ENCODE results near the gene ZBTB20.

Gene ZBTB20

DNA sequence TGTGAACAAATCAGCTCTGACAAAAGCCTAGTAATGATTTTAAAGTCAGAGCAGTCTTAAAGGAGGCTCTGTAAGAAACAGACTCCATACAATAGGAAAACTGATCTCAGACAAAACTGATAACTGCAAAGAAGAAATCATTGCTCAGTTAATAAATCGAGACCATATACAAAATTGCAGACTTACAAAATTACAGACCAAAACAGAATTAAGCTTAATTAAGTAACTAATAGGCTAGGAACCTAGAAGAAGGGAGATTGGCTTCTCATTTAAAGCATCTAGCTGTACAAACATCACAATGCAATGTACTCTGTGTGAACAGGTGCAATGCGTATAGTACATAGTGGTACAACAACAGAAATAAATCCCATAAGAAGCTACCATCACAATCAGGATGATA lies 46.3 kb downstream of the ZBTB20 start:
- H3K4ac ChIP-seq (ENCODE audit: low read depth, low read length) = no peak overlapping the region
- no peak overlapping the region for H3K56ac ChIP-seq (ENCODE audit: low read length)
- no CpG with 5 or more reads among the region's 2 CpGs for WGBS (ENCODE audit: extremely low coverage, insufficient coverage, low lambda C conversion rate)
- no peak overlapping the region for H4K8ac ChIP-seq (ENCODE audit: low read depth, low read length)
- no peak overlapping the region for H3K18ac ChIP-seq (ENCODE audit: low read length)
- no peak overlapping the region for H3K4me3 ChIP-seq (ENCODE audit: low read length)
- no peak overlapping the region for H2BK15ac ChIP-seq (replicated peaks; ENCODE audit: low read depth)
- H3K27ac ChIP-seq (ENCODE audit: low read depth, low read length) = no peak overlapping the region
- H4K5ac ChIP-seq (ENCODE audit: low read length) = no peak overlapping the region
- no peak overlapping the region for H2BK5ac ChIP-seq (ENCODE audit: low read length)
- DNase-seq = no peak
- no peaks in the 10 kb centered on the region for H3K27me3 ChIP-seq (ENCODE audit: insufficient read depth, low read length, poor library complexity)
- H3K9ac ChIP-seq (ENCODE audit: low read length) = no peak overlapping the region
- H3K79me1 ChIP-seq (ENCODE audit: low read length) = no peaks in the 10 kb centered on the region
- H3K4me1 ChIP-seq (ENCODE audit: control insufficient read depth, low read depth, low read length) = no peaks in the 10 kb centered on the region
- H2AK5ac ChIP-seq (ENCODE audit: low read length) = no peak overlapping the region
- H3K23ac ChIP-seq (ENCODE audit: low read length) = no peak overlapping the region
- H3K79me2 ChIP-seq (ENCODE audit: control insufficient read depth, insufficient read depth, low read length) = no peaks in the 10 kb centered on the region
- no peak overlapping the region for H3K4me2 ChIP-seq (ENCODE audit: low read length)
- H3K36me3 ChIP-seq (ENCODE audit: control insufficient read depth, insufficient read depth, low read length) = no peaks in the 10 kb centered on the region
- no peak overlapping the region for H2BK120ac ChIP-seq (ENCODE audit: low read depth, low read length)

DNA sequence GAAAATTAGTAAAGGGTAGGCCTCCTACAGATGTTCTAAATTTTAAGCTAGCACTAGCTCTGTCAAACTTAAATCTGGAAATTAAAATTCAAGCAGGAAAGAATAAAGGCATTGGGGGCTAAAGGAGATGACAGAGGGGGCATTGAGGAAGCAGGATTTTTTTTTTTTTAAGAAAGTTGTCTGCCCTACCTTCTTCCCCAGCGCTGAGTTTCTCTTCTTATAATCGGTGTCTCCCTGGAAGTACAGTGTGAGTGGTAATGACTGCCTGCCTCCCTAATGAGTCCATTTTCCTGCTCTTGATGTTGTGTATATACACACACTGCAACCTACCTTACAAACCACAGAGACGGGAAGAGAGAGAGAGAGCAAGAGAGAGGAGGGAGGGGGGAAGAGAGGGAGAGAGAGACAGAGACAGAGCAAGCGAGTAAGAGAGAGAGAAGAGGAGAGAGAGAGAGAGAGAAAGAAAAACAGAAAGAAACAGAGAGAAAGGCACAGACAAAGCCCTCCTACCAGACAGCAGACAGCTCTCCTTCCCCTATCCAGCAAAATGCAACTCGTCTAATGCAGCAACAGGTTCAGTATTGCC lies 47.0 kb downstream of the ZBTB20 start:
- H3K36me3 ChIP-seq (ENCODE audit: control insufficient read depth, insufficient read depth, low read length) = no peaks in the 10 kb centered on the region
- no peaks in the 10 kb centered on the region for H3K4me1 ChIP-seq (ENCODE audit: control insufficient read depth, low read depth, low read length)
- H3K79me1 ChIP-seq (ENCODE audit: low read length) = no peaks in the 10 kb centered on the region
- no peak overlapping the region for H2AK5ac ChIP-seq (ENCODE audit: low read length)
- H3K79me2 ChIP-seq (ENCODE audit: control insufficient read depth, insufficient read depth, low read length) = no peaks in the 10 kb centered on the region
- H3K4ac ChIP-seq (ENCODE audit: low read depth, low read length) = no peak overlapping the region
- H3K9ac ChIP-seq (ENCODE audit: low read length) = no peak overlapping the region
- H4K8ac ChIP-seq (ENCODE audit: low read depth, low read length) = no peak overlapping the region
- no peaks in the 10 kb centered on the region for H3K27me3 ChIP-seq (ENCODE audit: insufficient read depth, low read length, poor library complexity)
- H3K56ac ChIP-seq (ENCODE audit: low read length) = no peak overlapping the region
- DNase-seq = peak; percentile 7
- no peak overlapping the region for H4K5ac ChIP-seq (ENCODE audit: low read length)
- no CpG with 5 or more reads among the region's 5 CpGs for WGBS (ENCODE audit: extremely low coverage, insufficient coverage, low lambda C conversion rate)
- no peak overlapping the region for H2BK5ac ChIP-seq (ENCODE audit: low read length)
- no peak overlapping the region for H2BK15ac ChIP-seq (replicated peaks; ENCODE audit: low read depth)
- no peak overlapping the region for H3K23ac ChIP-seq (ENCODE audit: low read length)
- no peak overlapping the region for H3K4me3 ChIP-seq (ENCODE audit: low read length)
- H3K27ac ChIP-seq (ENCODE audit: low read depth, low read length) = no peak overlapping the region
- no peak overlapping the region for H3K4me2 ChIP-seq (ENCODE audit: low read length)
- H3K18ac ChIP-seq (ENCODE audit: low read length) = no peak overlapping the region
- H2BK120ac ChIP-seq (ENCODE audit: low read depth, low read length) = no peak overlapping the region

DNA sequence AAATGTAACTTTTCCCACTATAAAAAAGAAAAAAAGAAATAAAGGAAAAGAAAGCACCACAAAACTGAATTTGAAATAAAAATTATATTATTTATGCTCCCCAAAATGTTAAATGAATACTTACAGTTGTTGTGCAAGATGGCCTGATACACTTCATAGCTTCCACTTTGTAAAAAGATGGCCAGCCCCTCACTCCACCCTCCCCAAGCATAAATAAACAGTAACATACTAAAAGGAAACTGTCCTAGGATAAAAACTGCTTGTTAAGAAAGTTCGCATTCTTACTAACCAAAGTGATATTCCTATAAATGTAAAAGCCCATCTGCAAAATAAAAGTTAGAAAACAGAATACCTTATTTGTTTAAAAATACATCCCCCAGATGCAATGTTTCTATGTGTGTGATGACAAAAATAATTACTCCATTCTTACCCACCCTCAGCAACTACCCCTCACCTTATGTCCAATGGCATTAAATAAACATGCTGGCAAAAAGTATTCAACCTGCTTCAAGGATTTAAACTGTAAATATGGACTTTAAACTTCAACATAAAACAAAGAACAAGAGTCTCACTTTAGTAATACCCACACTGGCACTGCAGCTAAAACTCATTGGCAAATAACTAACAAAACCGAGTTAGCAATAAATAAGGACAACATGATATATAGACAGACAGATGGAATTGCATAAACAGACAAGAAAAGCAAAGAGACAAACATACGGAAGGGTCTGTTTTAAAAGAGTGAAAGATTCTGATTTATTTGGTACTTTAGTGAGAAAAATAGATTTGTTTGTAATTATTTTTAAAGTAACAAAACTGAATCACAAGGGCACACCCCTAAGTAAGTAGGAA lies 47.7 kb downstream of the ZBTB20 start:
- H4K8ac ChIP-seq (ENCODE audit: low read depth, low read length) = no peak overlapping the region
- no peak overlapping the region for H2BK120ac ChIP-seq (ENCODE audit: low read depth, low read length)
- H3K9ac ChIP-seq (ENCODE audit: low read length) = no peak overlapping the region
- no peak overlapping the region for H3K56ac ChIP-seq (ENCODE audit: low read length)
- H3K23ac ChIP-seq (ENCODE audit: low read length) = no peak overlapping the region
- no peak overlapping the region for H3K4ac ChIP-seq (ENCODE audit: low read depth, low read length)
- no peak overlapping the region for H2AK5ac ChIP-seq (ENCODE audit: low read length)
- H3K4me3 ChIP-seq (ENCODE audit: low read length) = no peak overlapping the region
- H3K4me2 ChIP-seq (ENCODE audit: low read length) = no peak overlapping the region
- no peak overlapping the region for H2BK15ac ChIP-seq (replicated peaks; ENCODE audit: low read depth)
- H3K36me3 ChIP-seq (ENCODE audit: control insufficient read depth, insufficient read depth, low read length) = no peaks in the 10 kb centered on the region
- WGBS (ENCODE audit: extremely low coverage, insufficient coverage, low lambda C conversion rate) = no CpG with 5 or more reads among the region's 3 CpGs
- no peaks in the 10 kb centered on the region for H3K27me3 ChIP-seq (ENCODE audit: insufficient read depth, low read length, poor library complexity)
- no peaks in the 10 kb centered on the region for H3K79me1 ChIP-seq (ENCODE audit: low read length)
- no peak overlapping the region for H4K5ac ChIP-seq (ENCODE audit: low read length)
- no peak overlapping the region for H2BK5ac ChIP-seq (ENCODE audit: low read length)
- no peaks in the 10 kb centered on the region for H3K4me1 ChIP-seq (ENCODE audit: control insufficient read depth, low read depth, low read length)
- no peak overlapping the region for H3K18ac ChIP-seq (ENCODE audit: low read length)
- no peaks in the 10 kb centered on the region for H3K79me2 ChIP-seq (ENCODE audit: control insufficient read depth, insufficient read depth, low read length)
- DNase-seq = no peak
- no peak overlapping the region for H3K27ac ChIP-seq (ENCODE audit: low read depth, low read length)

DNA sequence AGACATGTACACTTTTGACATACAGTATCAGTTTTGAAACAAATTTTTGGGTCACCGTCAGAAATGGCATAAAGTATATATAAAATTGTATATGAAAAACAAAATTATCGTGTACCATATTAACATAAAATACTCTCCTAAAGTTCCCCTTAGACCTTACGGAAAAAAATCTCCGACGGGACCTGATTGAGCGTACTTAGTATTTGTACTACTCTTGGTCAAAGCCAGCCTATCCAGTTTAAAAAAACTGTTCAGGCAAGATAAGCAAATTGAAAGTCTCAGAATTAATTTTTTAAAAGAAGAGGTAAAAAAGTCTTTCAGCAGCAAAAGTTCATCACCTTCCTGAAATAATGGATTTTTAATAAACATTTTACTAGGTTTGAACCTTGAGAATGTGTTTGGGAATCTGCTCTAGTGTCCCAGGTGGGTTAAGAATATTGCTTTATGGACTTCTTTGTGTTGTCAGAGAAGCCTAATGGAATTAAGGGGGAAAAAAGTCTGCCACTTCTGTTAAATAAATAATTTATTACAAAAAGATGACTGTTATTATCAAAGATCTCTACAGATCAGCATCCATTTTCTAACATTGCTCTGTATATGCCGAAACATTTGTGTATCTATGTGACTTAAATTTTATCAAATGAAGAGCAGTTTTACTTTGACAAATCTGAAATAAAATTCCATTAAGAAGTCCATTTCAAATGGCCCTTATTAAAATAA lies 48.6 kb downstream of the ZBTB20 start:
- Histone ChIP-seq H3K4me1 (ENCODE audit: control insufficient read depth, low read depth, low read length) (no peaks in the 10 kb centered on the region), H3K27ac (ENCODE audit: low read depth, low read length) (no peak overlapping the region), H2BK120ac (ENCODE audit: low read depth, low read length) (no peak overlapping the region), H3K23ac (ENCODE audit: low read length) (no peak overlapping the region), H2BK5ac (ENCODE audit: low read length) (no peak overlapping the region), H3K27me3 (ENCODE audit: insufficient read depth, low read length, poor library complexity) (no peaks in the 10 kb centered on the region), H3K18ac (ENCODE audit: low read length) (no peak overlapping the region), H3K36me3 (ENCODE audit: control insufficient read depth, insufficient read depth, low read length) (no peaks in the 10 kb centered on the region), H3K4ac (ENCODE audit: low read depth, low read length) (no peak overlapping the region), H3K4me2 (ENCODE audit: low read length) (no peak overlapping the region), H4K5ac (ENCODE audit: low read length) (no peak overlapping the region), H2BK15ac (replicated peaks; ENCODE audit: low read depth) (no peak overlapping the region), H3K4me3 (ENCODE audit: low read length) (no peak overlapping the region), H3K79me1 (ENCODE audit: low read length) (no peaks in the 10 kb centered on the region), H3K79me2 (ENCODE audit: control insufficient read depth, insufficient read depth, low read length) (no peaks in the 10 kb centered on the region), H4K8ac (ENCODE audit: low read depth, low read length) (no peak overlapping the region), H2AK5ac (ENCODE audit: low read length) (no peak overlapping the region), H3K56ac (ENCODE audit: low read length) (no peak overlapping the region), H3K9ac (ENCODE audit: low read length) (no peak overlapping the region)
- DNase-seq = no peak
- WGBS (ENCODE audit: extremely low coverage, insufficient coverage, low lambda C conversion rate) = no CpG with 5 or more reads among the region's 7 CpGs

DNA sequence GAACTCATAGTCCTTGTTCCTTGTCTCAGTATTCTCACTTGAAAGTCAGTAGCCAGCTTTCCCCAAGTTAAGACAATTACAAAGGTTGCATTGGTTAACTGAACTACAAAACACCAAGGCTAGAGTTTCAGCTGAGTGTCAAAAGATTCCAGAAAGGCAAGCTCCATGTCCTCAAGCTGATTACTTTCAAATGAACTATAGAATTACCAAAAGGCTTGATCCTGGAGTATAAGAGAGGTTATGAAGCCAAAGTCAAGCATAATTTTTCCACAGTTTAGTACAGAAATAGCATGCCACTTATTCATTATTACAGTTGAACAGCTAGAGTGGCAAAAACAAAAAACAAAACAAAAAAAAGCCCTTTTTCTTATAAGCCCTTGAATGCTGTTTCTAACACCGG lies 51.9 kb downstream of the ZBTB20 start:
- H3K79me1 ChIP-seq (ENCODE audit: low read length) = no peaks in the 10 kb centered on the region
- H3K27ac ChIP-seq (ENCODE audit: low read depth, low read length) = no peak overlapping the region
- no peak overlapping the region for H3K4me3 ChIP-seq (ENCODE audit: low read length)
- H3K18ac ChIP-seq (ENCODE audit: low read length) = no peak overlapping the region
- no peak overlapping the region for H3K9ac ChIP-seq (ENCODE audit: low read length)
- no peak overlapping the region for H3K4ac ChIP-seq (ENCODE audit: low read depth, low read length)
- no peak overlapping the region for H2AK5ac ChIP-seq (ENCODE audit: low read length)
- WGBS (ENCODE audit: extremely low coverage, insufficient coverage, low lambda C conversion rate) = no CpG with 5 or more reads among the region's 1 CpG
- no peaks in the 10 kb centered on the region for H3K79me2 ChIP-seq (ENCODE audit: control insufficient read depth, insufficient read depth, low read length)
- H4K8ac ChIP-seq (ENCODE audit: low read depth, low read length) = no peak overlapping the region
- DNase-seq = no peak
- no peaks in the 10 kb centered on the region for H3K36me3 ChIP-seq (ENCODE audit: control insufficient read depth, insufficient read depth, low read length)
- H2BK15ac ChIP-seq (replicated peaks; ENCODE audit: low read depth) = no peak overlapping the region
- H3K27me3 ChIP-seq (ENCODE audit: insufficient read depth, low read length, poor library complexity) = no peaks in the 10 kb centered on the region
- H3K4me2 ChIP-seq (ENCODE audit: low read length) = no peak overlapping the region
- no peak overlapping the region for H3K56ac ChIP-seq (ENCODE audit: low read length)
- H2BK120ac ChIP-seq (ENCODE audit: low read depth, low read length) = no peak overlapping the region
- no peak overlapping the region for H4K5ac ChIP-seq (ENCODE audit: low read length)
- H2BK5ac ChIP-seq (ENCODE audit: low read length) = no peak overlapping the region
- no peak overlapping the region for H3K23ac ChIP-seq (ENCODE audit: low read length)
- no peaks in the 10 kb centered on the region for H3K4me1 ChIP-seq (ENCODE audit: control insufficient read depth, low read depth, low read length)
